SH-SY5Y (cell line): ENCODE measurements around the gene CCDC150.

Source experiments
- GATA2 ChIP-seq: IDR thresholded peaks from 2 replicates; pipeline ENCODE4 v1.6.1; 2011; ENCODE audit warnings: mild to moderate bottlenecking, low read depth, low read length
- GATA3 ChIP-seq: IDR thresholded peaks from 2 replicates; pipeline ENCODE4 v1.6.1; 2011; ENCODE audit warnings: low read depth, mild to moderate bottlenecking, low read length, moderate library complexity

- TF ChIP-seq GATA2 (no peak), GATA3 (no peak)
Observed at GRCh38 chr2:196711625-196712024, 72.1 kb downstream of the CCDC150 start.
